HAP-1 (cell line): Measurements from ENCODE around the gene ZNF831.

ENCODE experiments used
- DNase-seq, 2 experiments: peaks; one replicate each; pipeline ENCODE4 v3.0.0-alpha.2; 2016 to 2020; ENCODE audit warnings: low spot score in 2 of 2
- H3K27me3 ChIP-seq: fragments of 250-450 bp; sonication (Bioruptor Pico); 2 replicates; pipeline ENCODE4 v1.5.1; 2020; ENCODE audit warnings: low read depth, mild to moderate bottlenecking, moderate library complexity
- H3K36me3 ChIP-seq: fragments of 250-450 bp; sonication (Bioruptor Pico); replicated peaks from 2 replicates; pipeline ENCODE4 v1.5.1; 2020; ENCODE audit warnings: mild to moderate bottlenecking
- H3K4me1 ChIP-seq: fragments of 250-450 bp; sonication (Bioruptor Pico); 2 replicates; pipeline ENCODE4 v1.5.1; 2020; ENCODE audit warnings: mild to moderate bottlenecking
- H3K4me3 ChIP-seq: fragments of 250-450 bp; sonication (Bioruptor Pico); 2 replicates; pipeline ENCODE4 v1.5.1; 2020; ENCODE audit warnings: mild to moderate bottlenecking, moderate library complexity
- H3K9me3 ChIP-seq: fragments of 250-450 bp; sonication (Bioruptor Pico); 2 replicates; pipeline ENCODE4 v1.5.1; 2020; ENCODE audit warnings: mild to moderate bottlenecking, moderate library complexity
- in situ Hi-C: fragments of 300-500 bp; cut with MboI; formaldehyde crosslinking; loops from 3 replicates; pipeline ENCODE4 v1.14.3; 2020; ENCODE audit warnings: low sequenced_read_pairs, inconsistent platforms, mixed read lengths

Gene ZNF831

DNA sequence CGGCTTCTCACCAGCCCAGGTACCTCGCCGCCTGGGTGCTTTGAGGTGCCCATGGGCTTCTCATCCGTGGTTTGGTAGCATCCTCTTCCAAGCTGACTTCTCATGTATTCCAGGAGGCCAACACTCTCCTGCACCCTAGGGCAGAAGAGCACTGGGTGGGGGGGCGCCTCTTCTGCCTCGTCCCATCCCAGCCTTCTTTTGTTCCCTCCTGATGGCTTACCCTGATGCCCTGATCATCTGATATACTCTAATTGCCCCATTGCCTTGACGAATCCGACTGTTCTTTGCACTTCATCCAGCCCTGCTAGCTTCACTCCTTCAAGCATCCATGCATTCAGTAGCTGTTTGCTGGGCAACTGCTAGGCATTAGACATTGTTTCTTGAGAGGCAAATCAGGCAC lies 60.6 kb downstream of the ZNF831 start:
- H3K4me3 ChIP-seq: no peak overlapping the region
- peaks cover 6% of the 10 kb centered on the region for H3K27me3 ChIP-seq
- H3K9me3 ChIP-seq: 0 out of 2 replicates have a peak, but pooled peaks cover 3% of the 10 kb centered on the region
- no peak for DNase-seq
- H3K4me1 ChIP-seq: no peaks in the 10 kb centered on the region; the same call in 1 of the 2 replicates
- in situ Hi-C loops: loop anchor here (25.0 kb wide), 1 partner anchor 362 kb away; the partner anchor contains the start of genes GNAS and GNAS-AS1
- H3K36me3 ChIP-seq: no peaks in the 10 kb centered on the region

DNA sequence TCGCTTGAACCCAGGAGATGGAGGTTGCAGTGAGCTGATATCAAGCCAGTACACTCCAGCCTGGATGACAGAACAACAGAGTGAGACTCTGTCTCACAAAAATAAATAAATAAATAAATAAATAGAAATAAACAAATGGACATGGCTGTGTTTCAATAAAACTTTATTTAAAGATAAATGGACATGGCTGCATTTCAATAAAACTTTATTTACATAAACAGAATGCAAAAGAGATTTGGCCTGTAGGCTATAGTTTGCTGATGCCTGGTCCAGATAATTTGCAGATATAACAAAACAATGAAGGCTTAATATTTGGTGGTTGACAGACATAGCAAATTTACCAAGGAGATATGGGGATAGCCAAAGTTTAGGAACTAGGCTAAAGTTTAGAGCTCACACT lies 66.8 kb downstream of the ZNF831 start:
- H3K4me1 ChIP-seq: no peaks in the 10 kb centered on the region
- in situ Hi-C loops: no loop called here
- no peaks in the 10 kb centered on the region for H3K9me3 ChIP-seq
- H3K4me3 ChIP-seq: no peak overlapping the region
- peaks cover 28% of the 10 kb centered on the region for H3K27me3 ChIP-seq
- H3K36me3 ChIP-seq: no peaks in the 10 kb centered on the region
- DNase-seq: no peak

DNA sequence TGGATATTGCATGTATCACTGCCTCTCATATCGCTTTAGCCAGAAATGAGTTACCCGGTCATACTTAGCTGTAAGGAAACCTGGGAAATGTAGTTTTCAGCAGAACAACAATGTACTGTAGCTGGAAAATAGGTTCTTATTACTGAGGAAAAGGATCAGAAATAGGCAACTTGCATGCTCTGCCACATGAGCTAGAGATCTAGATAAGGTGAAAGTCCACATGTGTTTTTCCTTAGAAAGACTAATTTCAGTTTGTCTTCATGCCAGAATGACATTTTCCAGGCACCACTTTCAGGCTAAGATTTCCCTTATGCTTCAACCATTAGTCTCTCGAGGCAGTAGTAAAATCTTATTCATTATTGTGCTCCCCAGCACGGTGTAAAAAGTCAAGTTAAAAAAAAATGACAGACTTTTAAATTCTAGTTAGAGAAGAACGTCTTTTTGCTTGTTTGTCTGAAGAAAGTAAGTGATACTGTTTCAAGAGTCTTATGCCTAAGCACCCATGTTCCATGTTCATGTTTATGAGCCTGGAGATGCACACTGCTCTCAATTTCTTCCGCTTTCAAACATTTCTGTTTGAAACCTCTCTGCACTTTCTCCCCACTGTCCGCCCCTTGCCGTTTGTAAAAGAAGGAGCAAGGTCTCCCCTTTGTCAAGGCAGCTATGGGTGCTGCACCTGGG lies 67.6 kb downstream of the ZNF831 start:
- H3K4me3 ChIP-seq: no peak overlapping the region

DNA sequence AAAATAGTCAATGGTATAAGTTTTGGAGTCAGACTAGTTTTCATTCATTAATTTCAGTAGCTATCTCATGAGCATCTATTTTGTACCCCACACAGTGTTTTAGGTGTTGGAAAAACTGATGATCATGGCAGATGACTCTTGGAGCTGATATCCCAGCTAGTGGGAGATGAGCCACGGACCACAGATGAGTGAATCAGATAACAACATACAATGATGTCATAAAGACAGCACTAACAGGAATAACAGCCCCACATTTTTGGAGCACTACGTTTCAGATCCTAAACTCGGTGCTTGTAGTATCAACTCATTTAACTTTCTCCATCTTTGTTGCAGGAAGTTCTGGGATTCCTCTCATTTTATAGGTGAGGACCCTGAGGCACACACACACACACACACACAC lies 69.0 kb downstream of the ZNF831 start:
- in situ Hi-C loops: no loop called here
- no peaks in the 10 kb centered on the region for H3K9me3 ChIP-seq
- no peaks in the 10 kb centered on the region for H3K36me3 ChIP-seq
- H3K27me3 ChIP-seq: peaks cover 23% of the 10 kb centered on the region
- H3K4me3 ChIP-seq: no peak overlapping the region
- DNase-seq: no peak
- H3K4me1 ChIP-seq: no peaks in the 10 kb centered on the region

More for the DNA sequence above, 67.6 kb downstream of the ZNF831 start:
- Histone ChIP-seq H3K27me3 (peaks cover 27% of the 10 kb centered on the region), H3K36me3 (no peaks in the 10 kb centered on the region), H3K9me3 (no peaks in the 10 kb centered on the region), H3K4me1 (no peaks in the 10 kb centered on the region)
- DNase-seq: no peak
- in situ Hi-C loops: no loop called here

DNA sequence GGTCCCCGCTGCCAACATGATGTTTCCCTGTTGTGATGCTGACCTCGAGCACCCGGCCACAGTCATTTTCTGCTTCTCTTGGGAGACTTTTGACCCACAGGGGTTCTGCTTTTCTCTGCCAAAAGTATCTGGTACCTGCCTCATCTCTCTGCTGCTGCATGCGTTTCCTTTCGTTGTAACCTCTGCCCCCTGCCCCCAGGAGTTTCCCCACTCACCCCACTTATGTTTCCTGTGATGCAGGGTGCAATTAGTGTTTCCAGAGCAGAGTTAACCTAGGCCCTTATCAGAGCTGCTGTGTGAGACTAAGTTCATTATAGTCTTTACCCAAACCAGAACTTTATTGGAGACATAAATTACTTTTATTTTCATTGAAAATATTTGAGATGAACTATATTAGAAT lies 71.6 kb downstream of the ZNF831 start:
- in situ Hi-C loops: no loop called here
- Histone ChIP-seq H3K4me1 (no peaks in the 10 kb centered on the region), H3K36me3 (no peaks in the 10 kb centered on the region)

DNA sequence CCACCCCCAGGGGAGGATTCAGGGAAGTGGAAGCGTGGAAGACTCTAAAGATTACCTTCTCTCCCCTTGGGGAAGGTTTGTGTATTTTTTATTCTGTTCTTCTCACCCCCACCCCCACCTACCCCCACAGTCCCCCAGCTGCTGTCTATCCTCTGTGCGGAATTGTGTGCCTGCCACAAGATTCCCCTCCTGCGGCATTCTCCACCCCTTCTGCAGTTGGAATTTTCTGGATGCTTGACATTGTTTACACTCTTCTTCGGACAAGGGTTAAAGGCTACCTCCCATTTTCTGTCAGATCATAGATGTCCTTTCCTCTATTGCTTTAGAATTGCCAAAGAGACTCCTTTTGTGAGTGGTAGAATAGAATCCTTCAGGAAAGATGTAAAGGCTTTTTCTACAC lies 76.4 kb downstream of the ZNF831 start:
- Histone ChIP-seq H3K4me1 (no peaks in the 10 kb centered on the region), H3K4me3 (no peak overlapping the region), H3K9me3 (no peaks in the 10 kb centered on the region), H3K27me3 (peaks cover 12% of the 10 kb centered on the region), H3K36me3 (no peaks in the 10 kb centered on the region)
- DNase-seq: no peak
- in situ Hi-C loops: no loop called here

More for the DNA sequence above, 71.6 kb downstream of the ZNF831 start:
- no peak for DNase-seq
- peaks cover 23% of the 10 kb centered on the region for H3K27me3 ChIP-seq
- H3K4me3 ChIP-seq: no peak overlapping the region
- no peaks in the 10 kb centered on the region for H3K9me3 ChIP-seq

DNA sequence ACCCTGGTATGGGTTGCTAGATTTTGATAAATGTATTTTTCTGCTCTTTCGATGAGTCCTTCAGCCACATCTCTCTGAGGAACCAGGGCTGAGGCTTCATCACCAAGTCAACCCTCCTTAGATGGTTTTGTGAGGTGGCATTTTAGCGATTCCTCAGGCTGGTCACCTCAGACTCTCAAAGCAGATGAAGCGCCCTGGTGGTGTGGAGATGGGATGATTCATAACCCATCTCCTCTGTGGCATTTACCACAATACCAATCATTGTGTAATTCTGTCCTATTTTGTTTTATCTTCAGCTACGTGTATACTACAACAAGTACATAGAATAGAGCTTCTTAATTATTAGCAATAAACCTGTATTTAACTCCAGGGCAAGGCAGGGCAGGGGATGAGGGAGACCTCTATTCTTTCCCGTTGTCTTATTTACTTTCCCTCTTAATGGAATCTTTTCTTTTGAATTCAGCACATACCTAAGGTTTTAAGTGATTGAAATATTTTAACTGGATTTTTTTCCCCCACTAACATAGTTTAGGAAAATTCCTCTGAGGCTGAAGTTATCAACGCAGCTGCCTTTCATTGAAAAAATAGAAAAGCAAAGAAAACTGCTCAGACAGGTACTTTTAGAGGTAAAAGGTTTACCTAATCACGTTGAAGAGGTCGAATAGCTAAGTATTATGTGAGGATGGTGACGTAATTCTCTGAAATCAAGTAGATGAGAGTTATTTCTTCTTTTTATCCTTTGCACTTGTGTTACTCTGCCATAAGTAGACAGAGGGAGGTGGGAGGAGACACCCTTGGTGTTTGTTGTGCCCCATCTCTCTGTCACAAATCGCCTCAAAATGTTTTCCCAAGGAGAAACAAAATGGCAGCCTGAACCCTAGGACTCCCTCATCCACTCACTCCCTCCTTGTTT lies 79.3 kb downstream of the ZNF831 start:
- Histone ChIP-seq H3K36me3 (no peaks in the 10 kb centered on the region), H3K9me3 (no peaks in the 10 kb centered on the region), H3K27me3 (peaks cover 14% of the 10 kb centered on the region), H3K4me1 (no peaks in the 10 kb centered on the region), H3K4me3 (no peak overlapping the region)
- in situ Hi-C loops: no loop called here
- no peak for DNase-seq

DNA sequence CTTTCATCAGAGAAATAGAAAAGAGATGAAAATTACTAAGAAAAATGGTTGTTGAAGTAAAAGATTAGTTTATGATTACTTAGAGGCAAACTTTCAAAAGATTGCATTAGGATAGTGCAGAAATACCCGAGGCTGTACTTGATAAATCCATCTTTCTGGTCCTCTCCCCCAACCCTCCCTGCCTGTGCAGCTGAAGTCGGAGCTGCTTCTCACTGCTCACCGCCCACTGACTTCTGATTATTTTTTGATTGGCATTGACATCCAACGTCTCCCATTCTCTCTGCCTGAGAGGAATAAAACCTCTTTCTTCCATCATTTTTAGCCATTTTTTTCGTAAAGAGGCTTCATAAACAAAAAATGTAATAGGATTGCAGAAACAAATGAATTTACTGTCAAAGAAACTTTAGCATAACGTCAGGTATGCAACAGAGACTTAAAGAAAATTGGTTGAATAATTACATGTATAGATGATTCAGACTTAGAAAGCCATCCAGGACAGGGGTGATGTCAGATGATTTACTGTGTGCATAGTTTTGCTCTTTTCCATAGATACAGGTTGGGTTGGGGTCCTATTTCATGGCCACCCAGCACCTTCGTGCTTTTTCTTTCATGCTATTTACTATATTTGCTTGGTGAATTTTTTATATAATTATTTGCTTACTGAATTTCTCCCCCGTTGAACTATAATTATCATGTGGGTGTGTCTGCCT lies 83.2 kb downstream of the ZNF831 start:
- in situ Hi-C loops: no loop called here
- Histone ChIP-seq H3K36me3 (no peaks in the 10 kb centered on the region), H3K27me3 (peaks cover 31% of the 10 kb centered on the region), H3K4me3 (no peak overlapping the region), H3K4me1 (no peaks in the 10 kb centered on the region), H3K9me3 (no peaks in the 10 kb centered on the region)
- no peak for DNase-seq

DNA sequence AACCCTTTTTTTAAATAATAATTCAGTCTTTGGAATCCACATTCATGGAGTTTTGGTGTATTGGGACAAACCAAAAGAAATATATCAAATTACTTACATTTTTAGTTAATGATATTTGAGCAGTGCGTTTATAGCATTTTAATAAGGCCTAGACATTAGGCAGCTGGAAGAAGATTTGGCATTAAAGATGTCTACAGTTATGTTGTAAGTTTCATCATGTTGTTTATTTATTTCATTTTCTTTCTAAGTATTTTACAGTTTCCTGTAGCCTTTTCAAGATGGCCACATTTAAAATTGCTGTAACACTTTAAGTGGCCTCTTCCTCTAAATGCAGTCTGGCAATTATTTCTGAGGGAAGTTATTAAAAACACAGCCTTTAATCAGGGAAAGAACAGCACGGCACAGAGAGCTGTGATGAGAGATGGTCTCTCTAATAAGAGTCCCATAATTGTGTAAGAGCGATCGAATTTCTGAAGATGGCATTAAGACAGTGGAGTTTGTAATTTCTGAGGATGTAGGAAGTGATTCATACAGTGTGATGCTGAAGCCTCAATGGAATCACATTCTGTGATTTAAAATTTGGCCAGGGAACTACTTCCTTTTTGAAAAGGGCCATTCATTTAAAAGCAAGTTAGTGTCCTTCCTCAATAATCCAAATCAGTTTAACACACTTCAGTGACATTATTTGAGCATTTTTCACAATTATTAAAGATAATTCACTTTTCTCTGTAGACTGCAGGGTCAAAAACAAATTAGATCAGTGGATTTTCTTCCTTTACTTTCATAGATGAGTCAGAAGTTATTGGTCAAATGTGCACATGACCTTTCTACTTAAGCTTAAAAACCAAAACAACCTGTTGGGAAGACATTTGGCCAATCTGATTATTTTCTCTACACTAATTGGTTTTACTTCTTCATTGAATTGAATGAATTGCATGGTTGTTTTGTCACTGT lies 84.4 kb downstream of the ZNF831 start:
- Histone ChIP-seq H3K4me3 (no peak overlapping the region), H3K4me1 (no peaks in the 10 kb centered on the region), H3K27me3 (peaks cover 31% of the 10 kb centered on the region), H3K9me3 (no peaks in the 10 kb centered on the region), H3K36me3 (no peaks in the 10 kb centered on the region)
- DNase-seq: no peak
- in situ Hi-C loops: no loop called here

DNA sequence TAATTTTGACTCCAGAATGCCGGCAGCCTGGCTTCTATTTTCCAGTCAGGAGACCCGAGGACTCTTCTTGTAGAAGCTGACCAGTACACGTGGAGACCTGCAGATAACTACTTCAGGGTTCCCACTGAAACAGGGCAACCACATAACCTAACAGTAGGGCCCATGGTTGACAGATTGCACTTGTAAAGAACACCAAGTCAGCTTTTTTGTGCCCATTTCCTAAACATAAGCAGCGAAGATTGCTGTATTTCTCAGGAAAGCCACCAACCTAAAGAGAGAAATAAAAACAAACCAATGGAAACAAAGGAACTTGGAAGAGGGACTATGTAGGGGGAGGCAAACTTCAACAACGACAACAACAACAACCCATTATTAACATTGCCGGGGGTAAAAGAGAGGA lies 86.7 kb downstream of the ZNF831 start:
- in situ Hi-C loops: no loop called here
- no peak overlapping the region for H3K4me3 ChIP-seq
- no peaks in the 10 kb centered on the region for H3K36me3 ChIP-seq
- DNase-seq: no peak
- H3K27me3 ChIP-seq: peaks cover 20% of the 10 kb centered on the region
- H3K4me1 ChIP-seq: no peaks in the 10 kb centered on the region
- H3K9me3 ChIP-seq: no peaks in the 10 kb centered on the region

DNA sequence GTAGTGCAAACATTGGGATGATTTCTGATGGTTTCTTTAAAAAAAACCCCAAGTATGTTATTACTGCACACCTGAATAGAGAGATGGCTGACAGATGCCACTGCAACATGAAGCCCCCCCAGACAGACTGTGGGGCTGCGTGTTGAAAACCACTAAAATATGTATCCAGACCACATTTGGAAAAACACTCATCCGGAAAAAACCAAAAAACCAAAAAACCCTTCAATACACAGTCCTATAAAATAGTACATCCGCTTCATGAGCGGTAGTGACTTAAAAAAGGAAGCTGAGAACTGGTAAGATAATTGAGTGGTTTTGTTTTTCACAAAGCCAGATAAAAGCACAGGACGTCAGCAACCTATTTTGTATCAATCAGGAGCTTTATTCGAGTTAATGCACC lies 89.7 kb downstream of the ZNF831 start:
- H3K4me1 ChIP-seq: no peaks in the 10 kb centered on the region
- H3K4me3 ChIP-seq: no peak overlapping the region
- no peaks in the 10 kb centered on the region for H3K9me3 ChIP-seq
- DNase-seq: no peak
- in situ Hi-C loops: no loop called here
- no peaks in the 10 kb centered on the region for H3K36me3 ChIP-seq
- H3K27me3 ChIP-seq: peaks cover 13% of the 10 kb centered on the region

DNA sequence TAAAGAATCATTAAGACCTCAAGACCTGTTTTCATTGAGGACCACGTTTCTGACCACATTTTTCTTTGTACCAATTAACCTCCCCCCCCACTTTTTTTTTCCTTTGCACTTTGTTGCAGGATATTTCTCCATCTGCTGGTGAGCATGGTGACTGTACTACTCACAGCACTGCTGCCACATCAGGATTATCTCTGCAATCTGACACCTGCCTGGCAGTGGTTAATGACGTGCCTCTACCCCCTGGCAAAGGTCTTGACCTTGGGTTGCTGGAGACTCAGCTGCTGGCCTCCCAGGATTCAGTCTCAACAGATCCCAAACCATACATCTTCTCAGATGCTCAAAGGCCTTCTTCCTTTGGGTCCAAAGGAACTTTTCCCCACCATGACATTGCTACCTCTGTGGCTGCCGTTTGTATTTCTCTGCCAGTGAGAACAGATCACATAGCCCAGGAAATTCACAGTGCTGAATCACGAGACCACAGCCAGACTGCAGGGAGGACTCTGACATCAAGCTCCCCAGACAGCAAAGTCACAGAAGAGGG lies 90.2 kb downstream of the ZNF831 start:
- Histone ChIP-seq H3K4me3 (no peak overlapping the region), H3K4me1 (no peaks in the 10 kb centered on the region), H3K9me3 (no peaks in the 10 kb centered on the region), H3K36me3 (no peaks in the 10 kb centered on the region), H3K27me3 (peaks cover 8% of the 10 kb centered on the region)
- no peak for DNase-seq
- in situ Hi-C loops: no loop called here

DNA sequence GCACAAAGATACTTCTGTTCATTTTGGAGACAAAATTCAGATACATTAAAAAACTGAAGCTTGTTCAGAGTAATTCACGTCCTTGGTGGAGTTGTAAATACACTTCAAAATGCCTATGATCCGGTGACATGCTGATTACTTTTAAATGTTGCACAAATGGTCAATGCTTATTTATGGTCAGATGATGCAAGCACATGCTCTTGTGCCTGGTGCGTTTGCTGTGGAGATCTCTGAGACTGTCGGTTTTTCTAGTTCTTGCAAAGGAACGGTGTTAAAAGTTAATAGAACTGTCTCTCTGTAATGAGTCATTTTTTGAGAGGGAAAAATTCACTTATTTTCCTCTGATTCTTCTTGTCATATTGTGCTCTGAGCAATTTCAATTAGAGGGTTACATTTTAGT lies 91.6 kb downstream of the ZNF831 start:
- no peaks in the 10 kb centered on the region for H3K4me1 ChIP-seq
- in situ Hi-C loops: no loop called here
- DNase-seq: no peak
- no peak overlapping the region for H3K4me3 ChIP-seq
- no peaks in the 10 kb centered on the region for H3K9me3 ChIP-seq
- H3K36me3 ChIP-seq: no peaks in the 10 kb centered on the region
- peaks cover 7% of the 10 kb centered on the region for H3K27me3 ChIP-seq
